PC-3 (cell line): ENCODE results near the gene PON1. TPM values are rescaled to one million over a fixed set of nuclear protein-coding genes. Genes with fewer than 3 reads are reported as not detected.

Source experiments
- ATAC-seq: fragments of 200-7000 bp; cut with Tn5 transposase; 2 replicates; pipeline ENCODE4 v1.9.1; 2020; ENCODE audit warnings: mild to moderate bottlenecking, moderate library complexity
- BruUV-seq: library from RNA; stranded (reverse); fragments of 400-500 nt; replicated peaks from 2 replicates; lab custom pipeline; 2021; lab: Mats Ljungman, UMichigan
- CTCF ChIA-PET: fragments of 300-600 bp; sonication (Branson Sonifier 250); formaldehyde crosslinking; loops from one replicate; lab custom pipeline; 2022; ENCODE audit warnings: antibody characterized with exemption; lab: Charles Lee
- POLR2A ChIA-PET: fragments of 300-600 bp; sonication (Branson Sonifier 250); formaldehyde crosslinking; loops from one replicate; lab custom pipeline; 2022; ENCODE audit warnings: antibody characterized with exemption; ENCODE audit not compliant: unreplicated experiment; lab: Charles Lee
- DNase-seq: peaks from one replicate; pipeline ENCODE4 v3.0.0-alpha.2; 2015
- H2AFZ ChIP-seq: fragments of 300-600 bp; sonication (generic); 2 replicates; pipeline ENCODE4 v1.6.0; 2016; ENCODE audit warnings: antibody characterized with exemption, low read length
- H3F3A ChIP-seq: fragments of 300-600 bp; sonication (generic); one replicate; pipeline ENCODE4 v1.6.0; 2017; ENCODE audit warnings: antibody characterized with exemption, low read length, control low read depth, mild to moderate bottlenecking; ENCODE audit not compliant: unreplicated experiment
- H3K27ac ChIP-seq: fragments of 300-600 bp; sonication (generic); 2 replicates; pipeline ENCODE4 v1.5.1; 2016; ENCODE audit warnings: mild to moderate bottlenecking, low read length
- H3K27me3 ChIP-seq: fragments of 300-600 bp; sonication (generic); 2 replicates; pipeline ENCODE4 v1.6.1; 2016; ENCODE audit warnings: low read length, mixed read lengths
- H3K36me3 ChIP-seq: fragments of 300-600 bp; sonication (generic); 2 replicates; pipeline ENCODE4 v1.6.1; 2016; ENCODE audit warnings: low read depth, mixed run types, low read length, mixed read lengths
- H3K4me1 ChIP-seq: fragments of 300-600 bp; sonication (generic); 2 replicates; pipeline ENCODE4 v1.5.1; 2016; ENCODE audit warnings: low read length; ENCODE audit not compliant: insufficient read depth
- H3K4me2 ChIP-seq: fragments of 300-600 bp; sonication (generic); 2 replicates; pipeline ENCODE4 v1.6.0; 2016; ENCODE audit warnings: low read length
- H3K4me3 ChIP-seq: fragments of 300-600 bp; sonication (generic); 2 replicates; pipeline ENCODE4 v1.5.1; 2016; ENCODE audit warnings: mild to moderate bottlenecking, low read length, mixed read lengths
- H3K79me2 ChIP-seq: fragments of 300-600 bp; sonication (generic); 2 replicates; pipeline ENCODE4 v1.6.1; 2017; ENCODE audit warnings: low read length, mixed read lengths
- H3K9ac ChIP-seq: fragments of 300-600 bp; sonication (generic); 2 replicates; pipeline ENCODE4 v1.6.0; 2016; ENCODE audit warnings: mild to moderate bottlenecking, low read length
- H3K9me2 ChIP-seq: fragments of 300-600 bp; sonication (generic); replicated peaks from 2 replicates; pipeline ENCODE4 v1.6.1; 2016; ENCODE audit warnings: mixed run types, low read length, mixed read lengths
- H3K9me3 ChIP-seq: fragments of 300-600 bp; sonication (generic); 2 replicates; pipeline ENCODE4 v1.6.1; 2016; ENCODE audit warnings: low read length, mixed read lengths
- H4K20me1 ChIP-seq: fragments of 300-600 bp; sonication (generic); 2 replicates; pipeline ENCODE4 v1.6.1; 2016; ENCODE audit warnings: low read length, mixed read lengths
- EZH2 ChIP-seq: fragments of 300-600 bp; sonication (generic); IDR thresholded peaks from one replicate; pipeline ENCODE4 v1.6.1; 2017; ENCODE audit warnings: antibody characterized with exemption, mild to moderate bottlenecking, low read length; ENCODE audit not compliant: unreplicated experiment
- EZH2phosphoT487 ChIP-seq: fragments of 300-600 bp; sonication (generic); IDR thresholded peaks from 2 replicates; pipeline ENCODE4 v1.6.1; 2018; ENCODE audit warnings: mild to moderate bottlenecking, antibody characterized with exemption, low read length, borderline replicate concordance
- intact Hi-C: fragments of 100-400 bp; cut with micrococcal nuclease; formaldehyde crosslinking; loops from 2 replicates; pipeline ENCODE4 v1.9.0; 2023
- total RNA-seq: library from RNA; depleted of rRNA; stranded (reverse); fragments of >200 nt; gene quantifications from 2 replicates; pipeline ENCODE4 v1.2.3, GENCODE V29; 2014
- TF ChIP-seq, protein P1 (sequence below): fragments of 300-600 bp; sonication (generic); conservative IDR thresholded peaks from 2 replicates; pipeline ENCODE4 v1.5.1; 2017; ENCODE audit warnings: antibody characterized with exemption, low read depth, mild to moderate bottlenecking, low read length

Gene PON1
- total RNA-seq, 1 experiment from 2014 or later, result not detected

DNA sequence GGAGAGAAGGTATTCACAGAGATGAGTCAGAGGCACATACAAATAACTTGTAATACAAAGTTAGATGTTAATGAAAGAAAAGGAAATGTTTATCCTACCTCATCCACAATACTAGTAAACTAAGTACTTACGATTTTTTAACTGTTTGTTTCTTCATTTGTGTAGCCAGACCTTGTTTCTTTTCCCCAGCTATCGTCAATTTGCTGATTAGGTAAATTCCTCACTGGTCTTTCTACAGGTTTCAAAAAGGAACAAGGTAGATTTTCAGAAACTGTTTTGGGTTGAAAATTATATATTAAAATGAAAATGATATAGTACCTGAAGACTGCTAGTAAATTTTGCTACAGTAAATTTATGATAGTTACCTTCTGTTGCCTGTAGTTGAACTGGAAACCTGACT is 56.6 kb downstream of the PON1 start:
- POLR2A ChIA-PET, result no interaction called here
- no peaks in the 10 kb centered on the region for H3K9me3 ChIP-seq
- H3F3A ChIP-seq, result no peaks in the 10 kb centered on the region
- no peaks in the 10 kb centered on the region for H4K20me1 ChIP-seq
- CTCF ChIA-PET, result no interaction called here
- TF ChIP-seq EZH2phosphoT487 (no peak), EZH2 (no peak)
- TF ChIP-seq, protein P1, sequence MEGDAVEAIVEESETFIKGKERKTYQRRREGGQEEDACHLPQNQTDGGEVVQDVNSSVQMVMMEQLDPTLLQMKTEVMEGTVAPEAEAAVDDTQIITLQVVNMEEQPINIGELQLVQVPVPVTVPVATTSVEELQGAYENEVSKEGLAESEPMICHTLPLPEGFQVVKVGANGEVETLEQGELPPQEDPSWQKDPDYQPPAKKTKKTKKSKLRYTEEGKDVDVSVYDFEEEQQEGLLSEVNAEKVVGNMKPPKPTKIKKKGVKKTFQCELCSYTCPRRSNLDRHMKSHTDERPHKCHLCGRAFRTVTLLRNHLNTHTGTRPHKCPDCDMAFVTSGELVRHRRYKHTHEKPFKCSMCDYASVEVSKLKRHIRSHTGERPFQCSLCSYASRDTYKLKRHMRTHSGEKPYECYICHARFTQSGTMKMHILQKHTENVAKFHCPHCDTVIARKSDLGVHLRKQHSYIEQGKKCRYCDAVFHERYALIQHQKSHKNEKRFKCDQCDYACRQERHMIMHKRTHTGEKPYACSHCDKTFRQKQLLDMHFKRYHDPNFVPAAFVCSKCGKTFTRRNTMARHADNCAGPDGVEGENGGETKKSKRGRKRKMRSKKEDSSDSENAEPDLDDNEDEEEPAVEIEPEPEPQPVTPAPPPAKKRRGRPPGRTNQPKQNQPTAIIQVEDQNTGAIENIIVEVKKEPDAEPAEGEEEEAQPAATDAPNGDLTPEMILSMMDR, result no peak
- H3K4me1 ChIP-seq, result peaks cover 44% of the 10 kb centered on the region
- intact Hi-C loops, result no loop called here
- H3K36me3 ChIP-seq, result no peaks in the 10 kb centered on the region
- peak overlapping the region; percentile 17 for H3K27ac ChIP-seq
- ATAC-seq, result peak; percentile 36
- peak; percentile 36 for DNase-seq
- no peaks in the 10 kb centered on the region for H3K27me3 ChIP-seq
- H2AFZ ChIP-seq, result no peak overlapping the region
- no peaks in the 10 kb centered on the region for H3K79me2 ChIP-seq
- peak overlapping the region; percentile 49 for H3K4me2 ChIP-seq
- no peak overlapping the region for H3K9ac ChIP-seq
- BruUV-seq, result no TSS peak
- H3K4me3 ChIP-seq, result no peak overlapping the region
- H3K9me2 ChIP-seq, result no peaks in the 10 kb centered on the region

DNA sequence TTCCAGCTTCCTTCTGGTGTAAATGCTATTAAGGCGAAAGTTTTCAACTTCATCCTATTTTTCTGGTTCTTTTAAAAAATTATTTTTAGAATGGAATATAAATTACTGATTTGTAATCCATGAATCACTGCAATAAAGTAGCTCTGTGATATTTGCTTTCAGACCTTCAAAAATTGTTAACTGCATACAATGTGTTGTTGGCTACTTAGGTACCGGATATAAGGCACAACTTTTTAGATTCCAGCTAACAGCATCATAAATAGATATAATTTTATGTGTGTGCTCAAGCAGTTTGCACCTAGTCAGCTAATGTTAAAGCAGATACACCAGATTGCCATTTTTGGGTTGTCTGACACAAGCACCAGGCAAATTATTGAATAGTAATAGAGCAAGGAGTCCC is 58.7 kb downstream of the PON1 start:
- intact Hi-C loops, result loop anchor here (2.0 kb wide), 2 partner anchors 169 to 211 kb away; partner anchors contain the start of gene PON2
- TF ChIP-seq, protein P1, result no peak
- no peak for TF ChIP-seq EZH2
- TF ChIP-seq EZH2phosphoT487, result no peak
- CTCF ChIA-PET, result interaction anchor here (0.7 to 1.5 kb wide), 2 partner anchors 19 to 291 kb away, joined by 3 to 9 read pairs; no protein-coding TSS in a partner anchor
- H3K9ac ChIP-seq, result peak overlapping the region; percentile 70
- H3K9me2 ChIP-seq, result no peaks in the 10 kb centered on the region
- peak overlapping the region; percentile 85 for H3K27ac ChIP-seq
- peak overlapping the region; percentile 63 for H3K4me2 ChIP-seq
- peak; percentile 82 for ATAC-seq
- H3K9me3 ChIP-seq, result no peaks in the 10 kb centered on the region
- H3F3A ChIP-seq, result no peaks in the 10 kb centered on the region
- peaks cover 39% of the 10 kb centered on the region for H3K4me1 ChIP-seq
- peak; percentile 57 for DNase-seq
- no peak overlapping the region for H3K4me3 ChIP-seq
- no peaks in the 10 kb centered on the region for H4K20me1 ChIP-seq
- H3K36me3 ChIP-seq, result no peaks in the 10 kb centered on the region
- POLR2A ChIA-PET, result interaction anchor here (0.8 kb wide), 1 partner anchor 279 kb away, joined by 3 read pairs; no protein-coding TSS in a partner anchor
- H3K79me2 ChIP-seq, result no peaks in the 10 kb centered on the region
- no TSS peak for BruUV-seq
- no peaks in the 10 kb centered on the region for H3K27me3 ChIP-seq
- H2AFZ ChIP-seq, result no peak overlapping the region

DNA sequence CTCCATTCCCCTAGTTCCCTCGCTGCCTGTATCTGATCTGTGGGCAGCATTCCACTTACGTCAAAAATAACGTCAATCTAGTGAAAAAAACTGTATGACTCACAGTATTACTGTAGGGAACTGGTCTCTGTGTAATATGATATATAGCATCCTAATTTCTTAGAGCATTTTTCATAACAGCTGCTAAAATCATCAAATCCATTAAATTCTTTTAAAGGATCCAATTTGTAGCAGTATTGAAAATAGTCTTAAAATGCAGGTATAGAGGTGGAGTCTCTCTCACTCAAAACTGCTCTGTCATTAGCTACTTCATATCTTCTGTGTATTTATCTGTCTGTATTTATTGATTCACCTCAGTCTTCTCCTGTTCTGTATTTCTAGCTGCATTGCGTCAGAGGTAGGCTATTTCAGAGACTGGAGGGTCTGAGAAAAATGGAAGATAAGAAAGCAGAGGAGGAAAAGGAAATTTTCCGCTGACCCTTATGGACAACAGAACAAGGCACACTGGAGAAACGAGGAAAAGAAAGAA is 59.9 kb downstream of the PON1 start:
- no peaks in the 10 kb centered on the region for H3K9me2 ChIP-seq
- H3K27ac ChIP-seq, result peak overlapping the region; percentile 85
- H3K4me3 ChIP-seq, result no peak overlapping the region
- ChIA-PET CTCF (no interaction called here), POLR2A (interaction anchor here (0.6 kb wide), 2 partner anchors 608 to 1241 kb away, joined by 4 read pairs; no protein-coding TSS in a partner anchor)
- H4K20me1 ChIP-seq, result no peaks in the 10 kb centered on the region
- peak; percentile 74 for ATAC-seq
- peak; percentile 79 for DNase-seq
- intact Hi-C loops, result loop anchor here (2.0 kb wide), 2 partner anchors 170 to 212 kb away; partner anchors contain the start of gene PON2
- H3K27me3 ChIP-seq, result no peaks in the 10 kb centered on the region
- no peaks in the 10 kb centered on the region for H3F3A ChIP-seq
- peak overlapping the region; percentile 75 for H3K9ac ChIP-seq
- TF ChIP-seq EZH2phosphoT487, result no peak
- TF ChIP-seq, protein P1, result no peak
- TF ChIP-seq EZH2, result no peak
- H3K36me3 ChIP-seq, result no peaks in the 10 kb centered on the region
- peak overlapping the region; percentile 63 for H3K4me2 ChIP-seq
- peak overlapping the region; percentile 58; the same call in 1 of the 2 replicates for H2AFZ ChIP-seq
- H3K4me1 ChIP-seq, result peaks cover 39% of the 10 kb centered on the region
- H3K79me2 ChIP-seq, result no peaks in the 10 kb centered on the region
- BruUV-seq, result no TSS peak
- H3K9me3 ChIP-seq, result no peaks in the 10 kb centered on the region
